ENCODE data around the gene HPCAL4.

HPCAL4 gene

GRCh38 chr1:39663559-39663958, 27.7 kb downstream of the HPCAL4 start:
- H3K9me3 ChIP-seq (ENCODE audit: control insufficient read depth in 2 of 2, low read length in 2 of 2), result no peaks in the 10 kb centered on the region
- H3K36me3 ChIP-seq (ENCODE audit: control insufficient read depth in 2 of 2, insufficient read depth in 2 of 2, low read length in 2 of 2), result no peaks in the 10 kb centered on the region
- no peaks in the 10 kb centered on the region for H3K4me1 ChIP-seq (ENCODE audit: control insufficient read depth, insufficient read depth, low read length)
- H3K27ac ChIP-seq (ENCODE audit: low read length), result no peak overlapping the region
- peaks cover 2 to 6% of the 10 kb centered on the region in 2 donors for H3K27me3 ChIP-seq (ENCODE audit: control insufficient read depth in 1 of 2, insufficient read depth in 2 of 2, low read length in 2 of 2)
- H3K4me3 ChIP-seq (ENCODE audit: low read length in 2 of 2), result no peak overlapping the region
- H3K9ac ChIP-seq (ENCODE audit: low read length in 2 of 2), result no peak overlapping the region

DNA sequence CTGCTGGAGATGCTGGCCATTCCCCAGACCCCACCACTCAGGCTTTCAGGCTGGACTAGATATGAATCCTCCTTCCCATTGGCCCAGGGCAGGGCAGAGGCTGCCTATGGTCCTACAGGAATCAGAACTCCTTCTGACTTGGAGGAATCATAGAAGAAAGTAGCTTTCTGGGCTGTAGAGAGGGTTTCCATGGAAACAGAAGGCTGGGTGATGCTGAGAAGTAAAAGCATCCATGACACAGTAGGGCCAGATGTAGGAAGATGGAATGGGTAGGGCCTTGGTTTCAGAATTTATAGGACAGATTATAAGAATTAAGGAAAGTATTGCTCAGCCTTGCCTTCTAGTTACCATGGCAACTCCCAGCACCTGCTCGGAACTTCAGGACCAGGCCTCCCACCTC, 28.4 kb downstream of the HPCAL4 start:
- no peaks in the 10 kb centered on the region for H3K4me1 ChIP-seq (ENCODE audit: control insufficient read depth, insufficient read depth, low read length)
- peaks cover 0 to 2% of the 10 kb centered on the region in 2 donors for H3K27me3 ChIP-seq (ENCODE audit: control insufficient read depth in 1 of 2, insufficient read depth in 2 of 2, low read length in 2 of 2)
- no peaks in the 10 kb centered on the region for H3K9me3 ChIP-seq (ENCODE audit: control insufficient read depth in 2 of 2, low read length in 2 of 2)
- H3K36me3 ChIP-seq (ENCODE audit: control insufficient read depth in 2 of 2, insufficient read depth in 2 of 2, low read length in 2 of 2), result no peaks in the 10 kb centered on the region
- H3K27ac ChIP-seq (ENCODE audit: low read length), result no peak overlapping the region
- H3K4me3 ChIP-seq (ENCODE audit: low read length in 2 of 2), result no peak overlapping the region
- no peak overlapping the region for H3K9ac ChIP-seq (ENCODE audit: low read length in 2 of 2)

DNA sequence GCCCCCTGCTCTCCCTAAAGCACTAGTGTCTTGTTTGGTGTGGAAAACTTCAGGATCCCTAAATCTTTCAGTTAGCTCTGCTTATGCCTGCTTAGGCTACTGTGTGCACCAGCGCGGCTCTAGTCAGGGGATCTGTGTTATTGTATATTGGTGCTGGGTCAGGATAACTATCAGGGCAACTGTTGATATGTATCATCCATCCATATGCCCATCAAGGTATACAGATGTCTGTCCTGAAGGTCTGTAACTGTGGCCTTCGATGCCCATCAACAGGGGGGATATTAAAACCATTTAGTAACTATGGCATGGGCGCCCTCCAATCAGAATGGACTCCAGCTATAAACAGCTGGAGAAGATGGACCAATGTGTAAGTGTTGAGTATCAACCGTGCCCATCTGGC, 31.7 kb downstream of the HPCAL4 start:
- no peak overlapping the region for H3K27ac ChIP-seq (ENCODE audit: low read length)
- peaks cover 0 to 2% of the 10 kb centered on the region in 2 donors for H3K27me3 ChIP-seq (ENCODE audit: control insufficient read depth in 1 of 2, insufficient read depth in 2 of 2, low read length in 2 of 2)
- no peaks in the 10 kb centered on the region for H3K4me1 ChIP-seq (ENCODE audit: control insufficient read depth, insufficient read depth, low read length)
- no peaks in the 10 kb centered on the region for H3K9me3 ChIP-seq (ENCODE audit: control insufficient read depth in 2 of 2, low read length in 2 of 2)
- no peaks in the 10 kb centered on the region for H3K36me3 ChIP-seq (ENCODE audit: control insufficient read depth in 2 of 2, insufficient read depth in 2 of 2, low read length in 2 of 2)
- H3K9ac ChIP-seq (ENCODE audit: low read length in 2 of 2), result no peak overlapping the region
- H3K4me3 ChIP-seq (ENCODE audit: low read length in 2 of 2), result no peak overlapping the region

- Histone ChIP-seq H3K4me3 (ENCODE audit: low read length in 2 of 2) (no peak overlapping the region), H3K27ac (ENCODE audit: low read length) (no peak overlapping the region), H3K9ac (ENCODE audit: low read length in 2 of 2) (no peak overlapping the region), H3K36me3 (ENCODE audit: control insufficient read depth in 2 of 2, insufficient read depth in 2 of 2, low read length in 2 of 2) (no peaks in the 10 kb centered on the region), H3K4me1 (ENCODE audit: control insufficient read depth, insufficient read depth, low read length) (no peaks in the 10 kb centered on the region), H3K9me3 (ENCODE audit: control insufficient read depth in 2 of 2, low read length in 2 of 2) (no peaks in the 10 kb centered on the region), H3K27me3 (ENCODE audit: control insufficient read depth in 1 of 2, insufficient read depth in 2 of 2, low read length in 2 of 2) (peaks cover 0 to 7% of the 10 kb centered on the region in 2 donors)
These were observed 32.1 kb downstream of the HPCAL4 start for GRCh38 chr1:39659110-39659509.

DNA sequence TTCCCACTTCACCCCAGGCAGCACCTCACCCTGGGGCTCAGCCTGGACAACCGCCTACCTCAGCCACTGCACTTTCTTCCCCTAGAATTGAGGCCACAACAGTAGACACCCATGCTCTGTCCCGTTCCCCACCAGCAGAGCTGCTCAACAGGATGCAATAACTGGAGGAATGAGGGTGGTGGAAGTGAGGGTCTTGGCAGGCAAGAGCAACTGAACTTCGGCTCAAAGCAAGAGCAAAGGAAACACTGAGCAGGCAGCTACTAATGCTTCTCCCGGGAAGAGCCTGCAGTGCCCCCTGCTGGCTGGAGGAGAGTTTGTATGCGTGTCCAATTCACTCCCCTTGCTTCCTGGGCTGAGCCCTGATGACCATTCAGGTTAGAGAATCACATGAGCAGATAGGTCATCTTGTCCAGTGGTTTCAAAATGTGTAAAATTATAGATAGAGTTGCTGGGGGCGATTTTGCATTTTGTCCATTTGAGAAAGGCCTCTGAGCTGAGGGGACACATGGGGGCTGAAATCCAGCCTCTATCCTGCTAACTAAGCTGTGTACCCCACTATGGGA, 33.2 kb downstream of the HPCAL4 start:
- Histone ChIP-seq H3K36me3 (ENCODE audit: control insufficient read depth in 2 of 2, insufficient read depth in 2 of 2, low read length in 2 of 2) (no peaks in the 10 kb centered on the region), H3K9ac (ENCODE audit: low read length in 2 of 2) (no peak overlapping the region), H3K4me1 (ENCODE audit: control insufficient read depth, insufficient read depth, low read length) (peaks cover 8% of the 10 kb centered on the region), H3K27ac (ENCODE audit: low read length) (no peak overlapping the region), H3K9me3 (ENCODE audit: control insufficient read depth in 2 of 2, low read length in 2 of 2) (no peaks in the 10 kb centered on the region), H3K4me3 (ENCODE audit: low read length in 2 of 2) (peak overlapping the region in 1 of 2 donors; percentile 29), H3K27me3 (ENCODE audit: control insufficient read depth in 1 of 2, insufficient read depth in 2 of 2, low read length in 2 of 2) (peaks cover 0 to 7% of the 10 kb centered on the region in 2 donors)

DNA sequence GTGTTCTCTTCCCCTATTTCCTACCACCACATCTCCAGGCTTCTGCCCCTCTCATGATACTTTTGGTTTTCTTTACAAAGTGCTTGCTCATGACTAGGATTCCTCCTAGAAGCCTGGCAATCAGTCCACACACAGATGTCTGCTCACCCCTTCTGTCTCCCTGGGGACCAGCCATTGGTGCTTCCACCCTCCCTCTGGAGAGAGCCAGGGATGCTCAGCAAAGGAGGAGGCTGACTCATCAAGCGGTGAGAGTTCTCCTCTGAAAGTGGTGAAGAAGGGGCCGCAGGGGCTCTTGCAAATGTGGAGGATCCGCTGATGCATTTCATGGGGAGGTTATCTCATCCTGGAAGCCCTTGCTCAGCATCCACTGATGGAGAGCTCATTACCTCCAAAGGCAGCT, 33.8 kb downstream of the HPCAL4 start:
- Histone ChIP-seq H3K9ac (ENCODE audit: low read length in 2 of 2) (no peak overlapping the region), H3K4me1 (ENCODE audit: control insufficient read depth, insufficient read depth, low read length) (peaks cover 9% of the 10 kb centered on the region), H3K27ac (ENCODE audit: low read length) (no peak overlapping the region)

GRCh38 chr1:39656391-39656790, 34.8 kb downstream of the HPCAL4 start:
- no peak overlapping the region for H3K9ac ChIP-seq (ENCODE audit: low read length in 2 of 2)
- H3K4me3 ChIP-seq (ENCODE audit: low read length in 2 of 2), result no peak overlapping the region
- no peaks in the 10 kb centered on the region for H3K9me3 ChIP-seq (ENCODE audit: control insufficient read depth in 2 of 2, low read length in 2 of 2)
- H3K27ac ChIP-seq (ENCODE audit: low read length), result no peak overlapping the region
- H3K27me3 ChIP-seq (ENCODE audit: control insufficient read depth in 1 of 2, insufficient read depth in 2 of 2, low read length in 2 of 2), result peaks cover 0 to 7% of the 10 kb centered on the region in 2 donors
- H3K36me3 ChIP-seq (ENCODE audit: control insufficient read depth in 2 of 2, insufficient read depth in 2 of 2, low read length in 2 of 2), result no peaks in the 10 kb centered on the region
- peaks cover 9% of the 10 kb centered on the region for H3K4me1 ChIP-seq (ENCODE audit: control insufficient read depth, insufficient read depth, low read length)

More for the DNA sequence above, 33.8 kb downstream of the HPCAL4 start:
- Histone ChIP-seq H3K36me3 (ENCODE audit: control insufficient read depth in 2 of 2, insufficient read depth in 2 of 2, low read length in 2 of 2) (no peaks in the 10 kb centered on the region), H3K4me3 (ENCODE audit: low read length in 2 of 2) (no peak overlapping the region), H3K9me3 (ENCODE audit: control insufficient read depth in 2 of 2, low read length in 2 of 2) (no peaks in the 10 kb centered on the region), H3K27me3 (ENCODE audit: control insufficient read depth in 1 of 2, insufficient read depth in 2 of 2, low read length in 2 of 2) (peaks cover 0 to 7% of the 10 kb centered on the region in 2 donors)

GRCh38 chr1:39655578-39656268, 35.5 kb downstream of the HPCAL4 start:
- Histone ChIP-seq H3K9me3 (ENCODE audit: control insufficient read depth in 2 of 2, low read length in 2 of 2) (no peaks in the 10 kb centered on the region), H3K36me3 (ENCODE audit: control insufficient read depth in 2 of 2, insufficient read depth in 2 of 2, low read length in 2 of 2) (no peaks in the 10 kb centered on the region), H3K27ac (ENCODE audit: low read length) (no peak overlapping the region), H3K4me1 (ENCODE audit: control insufficient read depth, insufficient read depth, low read length) (peaks cover 9% of the 10 kb centered on the region), H3K27me3 (ENCODE audit: control insufficient read depth in 1 of 2, insufficient read depth in 2 of 2, low read length in 2 of 2) (peaks cover 0 to 7% of the 10 kb centered on the region in 2 donors), H3K9ac (ENCODE audit: low read length in 2 of 2) (no peak overlapping the region), H3K4me3 (ENCODE audit: low read length in 2 of 2) (no peak overlapping the region)

DNA sequence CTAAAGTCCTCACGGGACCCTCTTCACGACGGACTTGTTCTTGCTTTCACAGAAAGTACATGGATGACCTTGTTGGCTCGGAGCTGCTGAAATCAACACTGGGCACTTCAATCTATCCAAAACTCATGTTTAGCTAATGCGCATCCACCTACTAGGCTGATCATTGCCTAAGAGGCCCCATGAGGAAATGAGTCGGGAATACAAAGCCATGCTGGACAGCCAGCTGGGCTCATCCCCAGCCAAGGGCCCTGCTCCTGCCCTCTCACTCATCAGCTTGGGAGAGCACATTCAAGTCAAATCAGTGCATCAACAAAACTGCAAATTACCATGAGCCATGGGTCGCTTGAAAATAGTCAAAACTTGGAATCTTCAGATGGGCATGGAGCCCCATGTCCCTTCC, 36.9 kb downstream of the HPCAL4 start:
- peaks cover 9% of the 10 kb centered on the region for H3K4me1 ChIP-seq (ENCODE audit: control insufficient read depth, insufficient read depth, low read length)
- H3K27ac ChIP-seq (ENCODE audit: low read length), result no peak overlapping the region
- H3K9ac ChIP-seq (ENCODE audit: low read length in 2 of 2), result no peak overlapping the region
- H3K27me3 ChIP-seq (ENCODE audit: control insufficient read depth in 1 of 2, insufficient read depth in 2 of 2, low read length in 2 of 2), result peaks cover 0 to 7% of the 10 kb centered on the region in 2 donors
- H3K36me3 ChIP-seq (ENCODE audit: control insufficient read depth in 2 of 2, insufficient read depth in 2 of 2, low read length in 2 of 2), result no peaks in the 10 kb centered on the region
- no peak overlapping the region for H3K4me3 ChIP-seq (ENCODE audit: low read length in 2 of 2)
- H3K9me3 ChIP-seq (ENCODE audit: control insufficient read depth in 2 of 2, low read length in 2 of 2), result no peaks in the 10 kb centered on the region

GRCh38 chr1:39653546-39654031, 37.6 kb downstream of the HPCAL4 start:
- Histone ChIP-seq H3K4me1 (ENCODE audit: control insufficient read depth, insufficient read depth, low read length) (peaks cover 9% of the 10 kb centered on the region), H3K4me3 (ENCODE audit: low read length in 2 of 2) (peak overlapping the region in 1 of 2 donors; percentile 35), H3K9ac (ENCODE audit: low read length in 2 of 2) (no peak overlapping the region), H3K36me3 (ENCODE audit: control insufficient read depth in 2 of 2, insufficient read depth in 2 of 2, low read length in 2 of 2) (no peaks in the 10 kb centered on the region), H3K27ac (ENCODE audit: low read length) (no peak overlapping the region), H3K9me3 (ENCODE audit: control insufficient read depth in 2 of 2, low read length in 2 of 2) (no peaks in the 10 kb centered on the region), H3K27me3 (ENCODE audit: control insufficient read depth in 1 of 2, insufficient read depth in 2 of 2, low read length in 2 of 2) (peaks cover 0 to 6% of the 10 kb centered on the region in 2 donors)

DNA sequence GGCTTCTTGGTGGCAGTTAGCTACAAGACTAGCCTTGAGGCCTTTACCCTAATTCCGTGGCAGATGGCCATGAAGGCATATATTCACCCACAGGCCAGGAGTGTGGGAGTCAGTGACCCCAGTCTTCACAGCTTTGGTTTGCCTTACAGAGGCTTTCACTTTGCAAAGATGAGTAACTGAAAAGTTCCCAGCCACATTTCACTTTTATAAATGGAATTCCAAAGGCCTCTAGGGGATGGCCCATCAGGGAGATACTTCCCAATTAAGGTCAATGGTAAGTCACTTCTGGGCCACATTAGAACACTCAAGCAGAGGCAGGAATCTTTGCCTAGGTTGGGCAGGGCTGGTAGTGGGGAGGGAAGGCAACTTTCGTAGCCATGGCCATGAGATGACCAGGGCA, 38.7 kb downstream of the HPCAL4 start:
- peaks cover 10% of the 10 kb centered on the region for H3K4me1 ChIP-seq (ENCODE audit: control insufficient read depth, insufficient read depth, low read length)
- no peaks in the 10 kb centered on the region for H3K9me3 ChIP-seq (ENCODE audit: control insufficient read depth in 2 of 2, low read length in 2 of 2)
- peaks cover 0 to 6% of the 10 kb centered on the region in 2 donors for H3K27me3 ChIP-seq (ENCODE audit: control insufficient read depth in 1 of 2, insufficient read depth in 2 of 2, low read length in 2 of 2)
- H3K9ac ChIP-seq (ENCODE audit: low read length in 2 of 2), result no peak overlapping the region
- no peaks in the 10 kb centered on the region for H3K36me3 ChIP-seq (ENCODE audit: control insufficient read depth in 2 of 2, insufficient read depth in 2 of 2, low read length in 2 of 2)
- no peak overlapping the region for H3K27ac ChIP-seq (ENCODE audit: low read length)
- no peak overlapping the region for H3K4me3 ChIP-seq (ENCODE audit: low read length in 2 of 2)
